ENCODE results near the gene CD109. TPM values are rescaled to one million over a fixed set of nuclear protein-coding genes. Genes with fewer than 3 reads are reported as not detected.
"Not testable (repeated sequence)": the region's sequence is repeated elsewhere in the genome, so short reads cannot be mapped to it uniquely, and the experiment has no call there.

CD109 gene
- total RNA-seq, 1 donor: 22.1 TPM

- no peak for DNase-seq (ENCODE audit: low read depth in 2 of 3, low spot score in 2 of 3)
These were observed 134.1 kb downstream of the CD109 start for GRCh38 chr6:73830119-73830518.

- no peak for DNase-seq (ENCODE audit: low read depth in 2 of 3, low spot score in 2 of 3)
These were observed 136.3 kb downstream of the CD109 start for GRCh38 chr6:73832313-73832712.

- not testable (repeated sequence) for DNase-seq (ENCODE audit: low read depth in 2 of 3, low spot score in 2 of 3)
These were observed 148.7 kb downstream of the CD109 start for GRCh38 chr6:73844696-73845095.

- DNase-seq (ENCODE audit: low read depth in 2 of 3, low spot score in 2 of 3): not testable (repeated sequence)
These were observed 155.0 kb downstream of the CD109 start for GRCh38 chr6:73851048-73851447.

- DNase-seq (ENCODE audit: low read depth in 2 of 3, low spot score in 2 of 3): peak; percentile 11 to 82 (median 62)
These were observed 159.2 kb downstream of the CD109 start for GRCh38 chr6:73854998-73855718.

GRCh38 chr6:73857341-73857890 lies 161.4 kb downstream of the CD109 start:
- no peak for DNase-seq (ENCODE audit: low read depth in 2 of 3, low spot score in 2 of 3)

GRCh38 chr6:73858376-73858775 lies 162.4 kb downstream of the CD109 start:
- no peak for DNase-seq (ENCODE audit: low read depth in 2 of 3, low spot score in 2 of 3)

GRCh38 chr6:73860303-73860702 lies 164.3 kb downstream of the CD109 start:
- no peak for DNase-seq (ENCODE audit: low read depth in 2 of 3, low spot score in 2 of 3)

GRCh38 chr6:73866305-73866704 lies 170.3 kb downstream of the CD109 start:
- DNase-seq (ENCODE audit: low read depth in 2 of 3, low spot score in 2 of 3): no peak

- no peak for DNase-seq (ENCODE audit: low read depth in 2 of 3, low spot score in 2 of 3)
These were observed 171.4 kb downstream of the CD109 start for GRCh38 chr6:73867411-73867810.

- no peak for DNase-seq (ENCODE audit: low read depth in 2 of 3, low spot score in 2 of 3)
These were observed 174.9 kb downstream of the CD109 start for GRCh38 chr6:73870907-73871306.

GRCh38 chr6:73873081-73873480 lies 177.1 kb downstream of the CD109 start:
- no peak for DNase-seq (ENCODE audit: low read depth in 2 of 3, low spot score in 2 of 3)

Other genes starting within 250 kb of the CD109 start
- gene CGAS, start 243.9 kb upstream of the CD109 start, total RNA-seq: 8.3 TPM
- 31.8 TPM for gene MTO1, start 234.5 kb upstream of the CD109 start, total RNA-seq
- gene EEF1A1, start 175.2 kb upstream of the CD109 start, total RNA-seq: 27,910 TPM
- 8.9 TPM for gene SLC17A5, start 42.2 kb upstream of the CD109 start, total RNA-seq